ENCODE data around the gene TESK1. TPM values are rescaled to one million over a fixed set of nuclear protein-coding genes. Genes with fewer than 3 reads are reported as not detected.

TESK1 gene
- total RNA-seq, 1 donor from 2014 or later = 30.9 TPM

DNA sequence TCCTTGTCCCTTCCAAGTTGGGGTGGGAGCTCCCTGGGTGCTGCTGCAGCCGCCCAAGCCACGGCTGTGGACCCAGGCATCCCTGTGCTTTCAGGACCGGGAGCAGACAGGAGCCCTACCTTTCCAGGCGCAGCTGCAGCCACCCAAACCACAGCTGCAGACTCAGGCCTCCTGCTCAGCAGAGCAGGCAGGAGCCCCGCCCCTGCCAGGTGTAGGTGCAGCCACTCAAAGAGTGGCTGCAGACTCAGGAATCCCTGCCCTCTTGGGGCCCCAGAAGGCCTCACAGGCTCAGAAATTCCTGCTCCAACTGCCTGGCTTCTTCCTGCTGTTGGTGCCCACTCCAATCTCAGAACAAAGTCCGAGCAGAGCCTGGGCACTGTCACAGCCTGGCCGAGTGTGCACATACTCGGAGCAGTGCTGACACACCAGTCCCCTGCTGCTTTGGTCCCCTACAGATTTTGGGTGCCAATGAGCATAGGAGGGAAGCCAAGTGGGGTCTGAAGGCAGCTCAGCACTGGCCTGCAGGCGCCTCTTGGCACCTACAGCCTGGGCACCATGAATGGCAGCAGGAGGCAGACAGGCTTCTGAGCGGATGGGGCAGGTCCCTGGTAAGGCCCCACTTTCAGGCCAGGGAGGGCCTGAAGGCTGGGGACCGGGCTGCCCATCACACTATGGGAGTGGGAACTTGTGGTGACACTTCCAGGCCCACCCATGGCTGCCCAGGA, 6.0 kb upstream of the TESK1 start:
- no peak overlapping the region for H3K4me2 ChIP-seq (ENCODE audit: low read length)
- no peak for FAIRE-seq
- no peak overlapping the region for H3K27ac Mint-ChIP-seq (ENCODE audit: unreplicated experiment)

DNA sequence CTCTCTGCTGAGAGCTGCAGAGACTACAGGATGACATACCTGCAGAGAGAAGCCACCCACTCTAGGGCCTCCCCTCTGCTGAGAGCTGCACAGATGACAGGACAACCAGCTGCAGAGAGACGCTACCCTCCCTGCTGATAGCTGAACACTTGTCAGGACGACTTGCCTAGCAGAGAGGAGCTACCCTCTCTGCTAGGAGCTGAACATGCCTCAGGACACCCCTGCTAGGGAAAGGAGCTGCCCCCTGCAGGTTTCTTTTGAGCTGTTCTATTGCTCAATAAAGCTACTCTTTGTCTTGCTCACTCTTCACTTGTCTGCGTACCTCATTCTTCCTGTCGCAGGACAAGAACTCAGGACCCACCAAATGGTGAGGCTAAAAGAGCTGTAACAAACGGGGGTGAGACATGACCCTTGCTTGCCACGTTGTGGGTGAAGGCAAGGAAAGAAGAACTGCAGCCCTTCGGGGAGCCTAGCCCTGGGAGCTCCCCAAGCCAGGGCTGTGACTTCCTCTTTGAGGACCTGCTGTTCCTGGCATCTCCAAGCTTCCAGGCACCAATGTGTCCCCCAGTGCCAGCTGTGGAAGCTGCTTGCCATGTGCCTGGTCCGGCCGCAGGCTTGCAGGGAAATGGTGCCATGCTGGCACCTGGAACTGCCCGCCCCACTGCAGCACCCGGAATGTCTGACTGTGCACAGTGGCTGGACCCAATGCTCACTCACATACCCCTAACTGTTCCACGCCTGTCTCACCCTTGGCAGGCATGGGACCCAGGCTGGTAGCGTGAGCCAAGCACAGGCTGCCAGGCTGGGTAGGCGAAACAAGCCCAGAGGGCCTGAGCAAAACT, 5.1 kb upstream of the TESK1 start:
- no peak for TF ChIP-seq EZH2 (IDR thresholded peaks at IDR 0.05; ENCODE audit: insufficient read depth, low read length)
- TF ChIP-seq, protein P1, sequence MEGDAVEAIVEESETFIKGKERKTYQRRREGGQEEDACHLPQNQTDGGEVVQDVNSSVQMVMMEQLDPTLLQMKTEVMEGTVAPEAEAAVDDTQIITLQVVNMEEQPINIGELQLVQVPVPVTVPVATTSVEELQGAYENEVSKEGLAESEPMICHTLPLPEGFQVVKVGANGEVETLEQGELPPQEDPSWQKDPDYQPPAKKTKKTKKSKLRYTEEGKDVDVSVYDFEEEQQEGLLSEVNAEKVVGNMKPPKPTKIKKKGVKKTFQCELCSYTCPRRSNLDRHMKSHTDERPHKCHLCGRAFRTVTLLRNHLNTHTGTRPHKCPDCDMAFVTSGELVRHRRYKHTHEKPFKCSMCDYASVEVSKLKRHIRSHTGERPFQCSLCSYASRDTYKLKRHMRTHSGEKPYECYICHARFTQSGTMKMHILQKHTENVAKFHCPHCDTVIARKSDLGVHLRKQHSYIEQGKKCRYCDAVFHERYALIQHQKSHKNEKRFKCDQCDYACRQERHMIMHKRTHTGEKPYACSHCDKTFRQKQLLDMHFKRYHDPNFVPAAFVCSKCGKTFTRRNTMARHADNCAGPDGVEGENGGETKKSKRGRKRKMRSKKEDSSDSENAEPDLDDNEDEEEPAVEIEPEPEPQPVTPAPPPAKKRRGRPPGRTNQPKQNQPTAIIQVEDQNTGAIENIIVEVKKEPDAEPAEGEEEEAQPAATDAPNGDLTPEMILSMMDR (IDR thresholded peaks at IDR 0.05; ENCODE audit: insufficient read depth, low read depth, low read length) = no peak
- no peak for DNase-seq (ENCODE audit: low read depth)

More for the DNA sequence above, 6.0 kb upstream of the TESK1 start:
- Histone ChIP-seq H3K9ac (ENCODE audit: low read length) (no peak overlapping the region), H3K27me3 (ENCODE audit: insufficient read depth, low read length) (no peaks in the 10 kb centered on the region), H3K27ac (ENCODE audit: low read depth, low read length) (no peak overlapping the region), H2AFZ (ENCODE audit: low read depth, low read length) (no peak overlapping the region), H3K79me2 (ENCODE audit: insufficient read depth, low read length) (no peaks in the 10 kb centered on the region), H3K4me3 (ENCODE audit: insufficient read depth, low read depth, low read length) (no peak overlapping the region), H3K36me3 (ENCODE audit: insufficient read depth, low read length) (no peaks in the 10 kb centered on the region), H4K20me1 (ENCODE audit: insufficient read depth, low read length) (no peaks in the 10 kb centered on the region), H3K4me1 (ENCODE audit: insufficient read depth, low read length) (peaks cover 7% of the 10 kb centered on the region), H3K9me3 (ENCODE audit: insufficient read depth, low read depth, low read length) (no peaks in the 10 kb centered on the region)
- no peaks in the 10 kb centered on the region for H3K4me1 Mint-ChIP-seq (ENCODE audit: low read depth, unreplicated experiment)
- TF ChIP-seq, protein P1 (IDR thresholded peaks at IDR 0.05; ENCODE audit: insufficient read depth, low read depth, low read length) = no peak
- TF ChIP-seq EZH2 (IDR thresholded peaks at IDR 0.05; ENCODE audit: insufficient read depth, low read length) = no peak
- no peaks in the 10 kb centered on the region for H3K27me3 Mint-ChIP-seq (ENCODE audit: low read depth, unreplicated experiment)
- DNase-seq (ENCODE audit: low read depth) = no peak
- H3K4me3 Mint-ChIP-seq (ENCODE audit: unreplicated experiment) = no peak overlapping the region
- peaks cover 4% of the 10 kb centered on the region for H3K36me3 Mint-ChIP-seq (ENCODE audit: low read depth, unreplicated experiment)
- H3K9me3 Mint-ChIP-seq (ENCODE audit: unreplicated experiment) = peaks cover 9% of the 10 kb centered on the region

More for the DNA sequence above, 5.1 kb upstream of the TESK1 start:
- Mint-ChIP-seq H3K4me1 (ENCODE audit: low read depth, unreplicated experiment) (peaks cover 5% of the 10 kb centered on the region), H3K36me3 (ENCODE audit: low read depth, unreplicated experiment) (no peaks in the 10 kb centered on the region), H3K4me3 (ENCODE audit: unreplicated experiment) (no peak overlapping the region), H3K27ac (ENCODE audit: unreplicated experiment) (no peak overlapping the region), H3K9me3 (ENCODE audit: unreplicated experiment) (peaks cover 2% of the 10 kb centered on the region), H3K27me3 (ENCODE audit: low read depth, unreplicated experiment) (no peaks in the 10 kb centered on the region)
- H3K4me2 ChIP-seq (ENCODE audit: low read length) = no peak overlapping the region
- no peak overlapping the region for H3K4me3 ChIP-seq (ENCODE audit: insufficient read depth, low read depth, low read length)
- H3K27me3 ChIP-seq (ENCODE audit: insufficient read depth, low read length) = no peaks in the 10 kb centered on the region
- no peaks in the 10 kb centered on the region for H4K20me1 ChIP-seq (ENCODE audit: insufficient read depth, low read length)
- no peak overlapping the region for H3K27ac ChIP-seq (ENCODE audit: low read depth, low read length)
- H2AFZ ChIP-seq (ENCODE audit: low read depth, low read length) = no peak overlapping the region
- no peaks in the 10 kb centered on the region for H3K9me3 ChIP-seq (ENCODE audit: insufficient read depth, low read depth, low read length)
- no peaks in the 10 kb centered on the region for H3K36me3 ChIP-seq (ENCODE audit: insufficient read depth, low read length)
- H3K4me1 ChIP-seq (ENCODE audit: insufficient read depth, low read length) = peaks cover 13% of the 10 kb centered on the region
- H3K9ac ChIP-seq (ENCODE audit: low read length) = no peak overlapping the region
- no peaks in the 10 kb centered on the region for H3K79me2 ChIP-seq (ENCODE audit: insufficient read depth, low read length)
- FAIRE-seq = no peak
